SK-N-SH (cell line): Measurements from ENCODE around the gene ATP5F1A. TPM values are rescaled to one million over a fixed set of nuclear protein-coding genes. Genes with fewer than 3 reads are reported as not detected.

Experiments used
- CTCF ChIA-PET: fragments of 300-600, 350-600 bp; formaldehyde crosslinking; extraction: SDS; loops from one replicate; lab custom pipeline; 2021; lab: Yijun Ruan, JAX
- POLR2A ChIA-PET: fragments of 350-600 bp; sonication (Branson Sonifier 250); formaldehyde crosslinking; extraction: SDS; loops from one replicate; lab custom pipeline; 2020; ENCODE audit warnings: antibody characterized with exemption, inconsistent platforms; lab: Yijun Ruan, JAX
- DNase-seq: peaks from one replicate; pipeline ENCODE4 v3.0.0; 2012
- H2AFZ ChIP-seq: fragments of 200-600 bp; sonication (generic); 2 replicates; pipeline ENCODE4 v1.8.1; 2016; ENCODE audit warnings: antibody characterized with exemption, mild to moderate bottlenecking, low read depth
- H3F3A ChIP-seq: fragments of 200-600 bp; sonication (generic); replicated peaks from 2 replicates; pipeline ENCODE3; 2016; ENCODE audit warnings: antibody characterized with exemption, mild to moderate bottlenecking; ENCODE audit not compliant: insufficient read depth
- H3K27ac ChIP-seq, 2 experiments: fragments of 200-500 bp in 1 of 2; fragments of 200-600 bp in 1 of 2; sonication (Bioruptor generic) in 1 of 2; sonication (generic), shearing (Covaris generic) in 1 of 2; 2 replicates each; pipeline versions ENCODE4 v1.5.1 to v1.6.1; 2014 to 2016; ENCODE audit warnings: low read depth in 2 of 2, inconsistent platforms in 1 of 2, low read length in 1 of 2, mild to moderate bottlenecking in 1 of 2, mixed read lengths in 1 of 2
- H3K27me3 ChIP-seq: fragments of 200-600 bp; sonication (generic), shearing (Covaris generic); 2 replicates; pipeline ENCODE4 v1.6.1; 2016; ENCODE audit warnings: mixed run types; ENCODE audit not compliant: insufficient read depth
- H3K36me3 ChIP-seq, 2 experiments: fragments of 200-500 bp in 1 of 2; fragments of 200-600 bp in 1 of 2; sonication (Bioruptor generic) in 1 of 2; sonication (generic) in 1 of 2; replicated peaks in 1 of 2; 2 replicates each; pipeline versions ENCODE3 to v1.5.1; 2014 to 2016; ENCODE audit warnings: low read length in 1 of 2, mild to moderate bottlenecking in 1 of 2; ENCODE audit not compliant: insufficient read depth in 2 of 2, control insufficient read depth in 1 of 2
- H3K4me1 ChIP-seq, 2 experiments: fragments of 200-500 bp in 1 of 2; fragments of 200-600 bp in 1 of 2; sonication (Bioruptor generic) in 1 of 2; sonication (generic), shearing (Covaris generic) in 1 of 2; 2 replicates each; pipeline versions ENCODE4 v1.5.1 to v1.6.1; 2014 to 2016; ENCODE audit warnings: low read depth in 1 of 2, low read length in 1 of 2, mixed run types in 1 of 2; ENCODE audit not compliant: insufficient read depth in 2 of 2, control insufficient read depth in 1 of 2
- H3K4me2 ChIP-seq: fragments of 200-600 bp; sonication (generic), shearing (Covaris generic); 2 replicates; pipeline ENCODE4 v1.6.1; 2017; ENCODE audit warnings: mixed run types
- H3K4me3 ChIP-seq, 2 experiments: fragments of 200-500 bp in 1 of 2; fragments of 200-600 bp in 1 of 2; sonication (Bioruptor generic) in 1 of 2; sonication (generic), shearing (Covaris generic) in 1 of 2; 2 replicates each; pipeline versions ENCODE4 v1.5.1 to v1.8.1; 2014 to 2016; ENCODE audit warnings: low read depth in 2 of 2, inconsistent platforms in 1 of 2, low read length in 1 of 2, mild to moderate bottlenecking in 1 of 2, mixed read lengths in 1 of 2, moderate library complexity in 1 of 2
- H3K79me2 ChIP-seq: fragments of 200-600 bp; sonication (generic); 2 replicates; pipeline ENCODE4 v1.8.1; 2017; ENCODE audit warnings: mild to moderate bottlenecking; ENCODE audit not compliant: insufficient read depth
- H3K9ac ChIP-seq: fragments of 200-600 bp; sonication (generic); 2 replicates; pipeline ENCODE4 v1.6.1; 2017; ENCODE audit warnings: mixed run types
- H3K9me2 ChIP-seq: fragments of 200-600 bp; sonication (generic); 2 replicates; pipeline ENCODE4 v1.6.1; 2017; ENCODE audit warnings: mixed run types
- H3K9me3 ChIP-seq: fragments of 200-600 bp; sonication (generic); 2 replicates; pipeline ENCODE4 v1.6.1; 2017; ENCODE audit warnings: mixed run types, mild to moderate bottlenecking, moderate library complexity
- H4K20me1 ChIP-seq: fragments of 200-600 bp; sonication (generic); 2 replicates; pipeline ENCODE4 v1.6.1; 2017; ENCODE audit warnings: mild to moderate bottlenecking, mixed run types; ENCODE audit not compliant: insufficient read depth
- CTCF ChIP-seq: fragments of 200-600 bp; sonication (generic); IDR thresholded peaks from 2 replicates; pipeline ENCODE4 v1.6.1; 2017; ENCODE audit warnings: antibody characterized with exemption, mild to moderate bottlenecking, moderate library complexity
- FOSL2 ChIP-seq: IDR thresholded peaks from 2 replicates; pipeline ENCODE4 v1.4.0; 2012; ENCODE audit warnings: low read depth, mild to moderate bottlenecking, moderate library complexity, borderline replicate concordance
- FOXJ3 ChIP-seq: sonication (generic); formaldehyde crosslinking; IDR thresholded peaks from 2 replicates; pipeline ENCODE4 v1.5.1; 2020; ENCODE audit warnings: mild to moderate bottlenecking, missing genetic modification reagents
- FOXM1 ChIP-seq: IDR thresholded peaks from 2 replicates; pipeline ENCODE4 v1.4.0; 2012; ENCODE audit warnings: low read depth, mild to moderate bottlenecking
- GABPA ChIP-seq: IDR thresholded peaks from 2 replicates; pipeline ENCODE4 v1.4.0; 2012; ENCODE audit warnings: low read depth, mild to moderate bottlenecking
- GATA2 ChIP-seq: sonication (generic); formaldehyde crosslinking; IDR thresholded peaks from 2 replicates; pipeline ENCODE4 v1.5.0; 2020; ENCODE audit warnings: mild to moderate bottlenecking, missing genetic modification reagents
- IRF3 ChIP-seq: fragments of 150-350 bp; IDR thresholded peaks from 2 replicates; pipeline ENCODE4 v1.6.1; 2016; ENCODE audit warnings: mild to moderate bottlenecking, low read depth, low read length
- JUND ChIP-seq: IDR thresholded peaks from 2 replicates; pipeline ENCODE4 v1.4.0; 2012
- MEF2A ChIP-seq: IDR thresholded peaks from 2 replicates; pipeline ENCODE4 v1.4.0; 2012; ENCODE audit warnings: low read depth, borderline replicate concordance
- MXI1 ChIP-seq: IDR thresholded peaks from 2 replicates; pipeline ENCODE4 v1.6.1; 2012; ENCODE audit warnings: mild to moderate bottlenecking, low read depth, low read length, improper control_type of control experiment
- NFIC ChIP-seq: IDR thresholded peaks from 2 replicates; pipeline ENCODE4 v1.4.0; 2012; ENCODE audit warnings: borderline replicate concordance
- PBX3 ChIP-seq: IDR thresholded peaks from 2 replicates; pipeline ENCODE4; 2012
- POLR2AphosphoS5 ChIP-seq: IDR thresholded peaks from 2 replicates; pipeline ENCODE4 v1.6.1; 2012; ENCODE audit warnings: low read depth, low read length
- RCOR1 ChIP-seq: fragments of 150-350 bp; IDR thresholded peaks from 2 replicates; pipeline ENCODE4 v1.6.1; 2017; ENCODE audit warnings: antibody characterized with exemption, low read length
- RXRA ChIP-seq: IDR thresholded peaks from 2 replicates; pipeline ENCODE4 v1.4.0; 2012; ENCODE audit warnings: low read depth, mild to moderate bottlenecking, borderline replicate concordance
- SIN3A ChIP-seq: IDR thresholded peaks from 2 replicates; pipeline ENCODE4 v1.6.1; 2012; ENCODE audit warnings: low read depth, mild to moderate bottlenecking, low read length, moderate library complexity, borderline replicate concordance
- TEAD4 ChIP-seq: IDR thresholded peaks from 2 replicates; pipeline ENCODE4 v1.4.0; 2012; ENCODE audit warnings: mild to moderate bottlenecking, borderline replicate concordance; ENCODE audit not compliant: insufficient read depth
- ZBTB33 ChIP-seq: IDR thresholded peaks from 2 replicates; pipeline ENCODE4 v1.4.0; 2012; ENCODE audit warnings: low read depth, borderline replicate concordance
- WGBS: methylation state at CpG from one replicate; pipeline ENCODE4 v1.1.6; 2017; ENCODE audit warnings: low lambda C conversion rate; 5-methylcytosine and 5-hydroxymethylcytosine counted together
- polyA plus RNA-seq, 3 experiments: library from polyadenylated mRNA; depleted of rRNA; stranded (reverse); fragments of >200 nt; gene quantifications; 2 replicates each; pipeline ENCODE4 v1.2.3, GENCODE V29; 2012
- TF ChIP-seq, protein P1 (sequence below): fragments of 150-350 bp; IDR thresholded peaks from 2 replicates; pipeline ENCODE4 v1.6.1; 2017; ENCODE audit warnings: antibody characterized with exemption, low read length, low read depth, borderline replicate concordance
- TF ChIP-seq, protein P2 (sequence below): IDR thresholded peaks from 2 replicates; pipeline ENCODE4 v1.4.0; 2012; ENCODE audit warnings: low read depth

The ATP5F1A gene
- polyA plus RNA-seq, 1 of the 3 experiments (the other 2 are of a cell fraction) = 610 TPM

- CTCF ChIA-PET = interaction anchor here (0.9 kb wide), 1 partner anchor 11 kb away, joined by 4 read pairs; no protein-coding TSS in a partner anchor
- Histone ChIP-seq H3K4me3 (no peak overlapping the region), H3F3A (peaks cover 8% of the 10 kb centered on the region), H3K4me1 (peaks cover 0 to 9% of the 10 kb centered on the region in 2 experiments; a peak in 1 of 4 replicates), H3K4me2 (no peak overlapping the region), H3K27ac (no peak overlapping the region), H3K9me3 (no peaks in the 10 kb centered on the region), H4K20me1 (no peaks in the 10 kb centered on the region), H3K9ac (no peak overlapping the region), H3K36me3 (no peaks in the 10 kb centered on the region), H3K79me2 (peaks cover 17% of the 10 kb centered on the region; the same call in 1 of the 2 replicates), H3K27me3 (no peaks in the 10 kb centered on the region), H2AFZ (no peak overlapping the region), H3K9me2 (no peaks in the 10 kb centered on the region)
- POLR2A ChIA-PET = no interaction called here
- 42% methylated on average over 1 of the region's 1 CpG for WGBS
- no peak for TF ChIP-seq NFIC
- no peak for TF ChIP-seq ZBTB33
- TF ChIP-seq, protein P1, sequence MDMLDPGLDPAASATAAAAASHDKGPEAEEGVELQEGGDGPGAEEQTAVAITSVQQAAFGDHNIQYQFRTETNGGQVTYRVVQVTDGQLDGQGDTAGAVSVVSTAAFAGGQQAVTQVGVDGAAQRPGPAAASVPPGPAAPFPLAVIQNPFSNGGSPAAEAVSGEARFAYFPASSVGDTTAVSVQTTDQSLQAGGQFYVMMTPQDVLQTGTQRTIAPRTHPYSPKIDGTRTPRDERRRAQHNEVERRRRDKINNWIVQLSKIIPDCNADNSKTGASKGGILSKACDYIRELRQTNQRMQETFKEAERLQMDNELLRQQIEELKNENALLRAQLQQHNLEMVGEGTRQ = no peak
- no peak for TF ChIP-seq FOXM1
- no peak for TF ChIP-seq RCOR1
- TF ChIP-seq GABPA = no peak
- TF ChIP-seq MEF2A = no peak
- TF ChIP-seq, protein P2, sequence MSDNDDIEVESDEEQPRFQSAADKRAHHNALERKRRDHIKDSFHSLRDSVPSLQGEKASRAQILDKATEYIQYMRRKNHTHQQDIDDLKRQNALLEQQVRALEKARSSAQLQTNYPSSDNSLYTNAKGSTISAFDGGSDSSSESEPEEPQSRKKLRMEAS = no peak
- DNase-seq = no peak
Observed at GRCh38 chr18:46068763-46069162, 29.3 kb downstream of the ATP5F1A start.

DNA sequence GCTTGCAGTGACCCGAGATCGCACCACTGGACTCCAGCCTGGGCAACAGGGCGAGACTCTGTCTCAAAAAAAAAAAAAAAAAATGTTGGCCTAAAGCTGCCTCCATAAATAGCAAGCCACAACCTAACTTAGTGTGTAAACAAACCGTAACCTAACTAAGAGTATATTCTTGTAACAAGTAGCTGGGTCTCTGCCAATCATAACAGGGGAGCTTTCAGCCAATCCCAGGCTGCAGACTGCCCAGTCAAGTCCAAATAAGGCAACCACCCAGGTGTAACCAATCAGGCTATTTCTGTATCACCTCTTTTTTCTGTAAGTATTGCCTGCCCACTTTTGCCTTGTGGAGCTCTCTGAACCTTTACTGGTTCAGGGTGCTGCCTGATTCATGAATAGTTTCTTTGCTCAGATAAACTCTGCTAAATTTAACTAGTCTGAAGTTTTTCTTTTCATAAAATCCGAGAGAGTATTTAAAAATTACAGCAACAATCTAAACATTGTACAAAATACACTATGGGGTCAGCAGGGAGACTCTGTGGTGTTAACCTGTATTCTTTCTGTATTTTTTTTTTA is 30.6 kb downstream of the ATP5F1A start:
- Histone ChIP-seq H3K27ac (no peak overlapping the region), H3F3A (no peaks in the 10 kb centered on the region), H3K9ac (no peak overlapping the region), H3K9me3 (no peaks in the 10 kb centered on the region), H3K27me3 (no peaks in the 10 kb centered on the region), H3K4me2 (no peak overlapping the region), H3K9me2 (no peaks in the 10 kb centered on the region), H3K4me3 (no peak overlapping the region), H2AFZ (no peak overlapping the region), H3K36me3 (no peaks in the 10 kb centered on the region), H3K4me1 (peaks cover 0 to 8% of the 10 kb centered on the region in 2 experiments; a peak in 1 of 4 replicates), H3K79me2 (peaks cover 17% of the 10 kb centered on the region; the same call in 1 of the 2 replicates), H4K20me1 (no peaks in the 10 kb centered on the region)
- POLR2A ChIA-PET = interaction anchor here (0.6 kb wide), 1 partner anchor 15 kb away, joined by 3 read pairs; no protein-coding TSS in a partner anchor
- CTCF ChIA-PET = interaction anchor here (0.7 to 1.3 kb wide), 2 partner anchors 50 to 344 kb away, joined by 3 read pairs; no protein-coding TSS in a partner anchor
- DNase-seq = no peak
- 92% methylated on average over 5 of the region's 5 CpGs for WGBS
- TF ChIP-seq CTCF = no peak
- no peak for TF ChIP-seq RXRA
- TF ChIP-seq RCOR1 = no peak
- TF ChIP-seq PBX3 = no peak
- TF ChIP-seq FOXJ3 (CRISPR knock-in tag) = no peak
- TF ChIP-seq TEAD4 = no peak
- no peak for TF ChIP-seq IRF3
- TF ChIP-seq MXI1 = no peak
- TF ChIP-seq FOSL2 = no peak
- no peak for TF ChIP-seq JUND
- no peak for TF ChIP-seq POLR2AphosphoS5
- no peak for TF ChIP-seq SIN3A
- TF ChIP-seq GATA2 (CRISPR knock-in tag) = no peak
- TF ChIP-seq, protein P2 = no peak
